Pancreas (tissue), 10 donors: ENCODE results near the gene TNFRSF1B. TPM values are rescaled to one million over a fixed set of nuclear protein-coding genes. Genes with fewer than 3 reads are reported as not detected.

ENCODE experiments used
- ATAC-seq, 4 donors: fragments of 200-7000 bp; cut with Tn5 transposase; one replicate each; pipeline versions ENCODE4 v1.8.0 to v1.9.1; 2020; ENCODE audit warnings: mild to moderate bottlenecking in 4 of 4, moderate library complexity in 4 of 4
- DNase-seq, 6 donors: peaks; one replicate each; pipeline ENCODE4 v3.0.0-alpha.2; 2020
- FAIRE-seq: peaks from 2 replicates; lab custom pipeline; 2012; peaks lifted over from hg19 to GRCh38; lab: Jason Lieb, UNC
- H3K27ac ChIP-seq, 4 donors: fragments of 200-600 bp; sonication (generic); 1 replicate in 3 of 4; 2 replicates in 1 of 4; pipeline versions ENCODE4 v1.5.0 to v1.8.0; 2020
- H3K27me3 ChIP-seq, 4 donors: fragments of 200-600 bp; one replicate each; pipeline ENCODE4 v1.8.0; 2021
- H3K36me3 ChIP-seq, 3 donors: fragments of 200-600 bp; sonication (generic) in 1 of 3; one replicate each; pipeline versions ENCODE4 v1.5.0 to v1.8.0; 2020 to 2021
- H3K4me1 ChIP-seq, 3 donors: fragments of 200-600 bp; one replicate each; pipeline ENCODE4 v1.8.0; 2021
- H3K4me3 ChIP-seq, 4 donors: fragments of 200-600 bp; sonication (generic) in 2 of 4; one replicate each; pipeline versions ENCODE4 v1.5.0 to v1.8.0; 2020 to 2021
- H3K9me3 ChIP-seq, 4 donors: fragments of 200-600 bp; one replicate each; pipeline ENCODE4 v1.8.0; 2021
- WGBS, 2 donors: extraction: QIAGEN DNeasy Blood & Tissue Kit; methylation state at CpG; one replicate each; pipeline ENCODE4 v1.1.7; 2013; 5-methylcytosine and 5-hydroxymethylcytosine counted together
- intact Hi-C, 3 donors: fragments of 100-400 bp; cut with DNase I; formaldehyde crosslinking; loops; one replicate each; pipeline versions ENCODE4 v1.11.1 to v1.14.2; 2022
- polyA plus RNA-seq, 2 donors: library from polyadenylated mRNA; stranded (reverse); fragments of 200-250 nt; gene quantifications; one replicate each; pipeline ENCODE4 v1.2.3, GENCODE V29; 2013
- total RNA-seq, 6 donors: library from RNA; stranded (reverse); fragmentation: NEBNext Ultra II Directional in 4 of 6; extraction: Animal tissue kit (Norgen Biotek cat#: 25700) in 4 of 6; gene quantifications; one replicate each; pipeline versions ENCODE4 v1.2.1 to v1.2.4, GENCODE V29; 2021 to 2023
- TF ChIP-seq, protein P1 (sequence below), 4 donors: fragments of 200-600 bp; sonication (generic) in 3 of 4; IDR thresholded peaks; one replicate each; pipeline versions ENCODE4 v1.5.0 to v1.8.0; 2021; ENCODE audit warnings: antibody characterized with exemption in 4 of 4
- donor health status: healthy with polysubstance abuse.
- donor health status: DM: no; HTN: no; CAD: no; lungs with moderate emphysema.
- donor health status: DM: no; HTN: no; CAD: no.
- donor health status: control.
- donor health status: control.
- donor health status: Bipolar disorder and iron deficiency.
- donor health status: DM: yes; HTN: yes; CAD: no.
- donor health status: DM: no; HTN: no; CAD: no.
- donor health status: DM: no; HTN: no; CAD: no.
- donor health status: DM: yes; HTN: yes; CAD: no.

The TNFRSF1B gene
- total and polyA plus RNA-seq, 8 donors, result 2.1 to 20.2 (median 4.4) TPM

DNA sequence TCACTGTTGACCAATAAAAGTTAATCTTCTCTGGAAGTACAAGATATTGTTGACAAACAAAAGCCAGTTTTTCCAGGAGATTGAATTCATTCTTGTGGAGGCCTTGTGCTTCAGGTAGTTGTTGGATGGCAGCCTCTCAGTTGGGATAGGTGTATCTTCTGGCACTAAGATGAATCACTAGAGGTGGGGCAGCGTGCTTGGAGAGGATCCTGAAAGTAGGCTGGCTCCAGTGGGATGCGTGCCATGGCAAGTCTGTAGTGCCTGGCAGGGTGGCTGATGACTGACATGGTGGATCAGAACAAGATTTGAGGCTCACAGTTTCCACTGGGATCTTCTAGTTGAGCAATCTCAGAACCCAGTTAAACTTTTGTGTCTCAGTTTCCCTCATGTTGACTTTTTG, 65.4 kb downstream of the TNFRSF1B start:
- intact Hi-C loops, result no loop called here

DNA sequence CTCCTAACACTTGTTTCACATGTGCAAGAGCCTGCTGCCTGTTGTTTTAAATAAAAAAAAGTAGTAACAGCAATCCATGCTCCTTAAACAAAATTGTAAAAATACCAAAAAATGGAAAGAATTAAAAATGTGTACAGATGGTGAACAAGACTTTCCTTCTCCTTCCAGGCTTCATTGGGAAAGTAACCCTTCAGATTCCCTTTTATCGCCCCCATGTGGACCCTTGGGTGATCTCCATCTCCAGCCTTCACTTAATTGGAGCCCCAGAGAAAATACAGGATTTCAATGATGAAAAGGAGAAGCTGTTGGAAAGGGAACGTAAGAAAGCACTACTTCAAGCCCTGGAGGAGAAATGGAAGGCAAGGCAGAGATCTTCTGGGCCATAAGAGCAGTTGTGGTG, 77.3 kb downstream of the TNFRSF1B start:
- TF ChIP-seq, protein P1, sequence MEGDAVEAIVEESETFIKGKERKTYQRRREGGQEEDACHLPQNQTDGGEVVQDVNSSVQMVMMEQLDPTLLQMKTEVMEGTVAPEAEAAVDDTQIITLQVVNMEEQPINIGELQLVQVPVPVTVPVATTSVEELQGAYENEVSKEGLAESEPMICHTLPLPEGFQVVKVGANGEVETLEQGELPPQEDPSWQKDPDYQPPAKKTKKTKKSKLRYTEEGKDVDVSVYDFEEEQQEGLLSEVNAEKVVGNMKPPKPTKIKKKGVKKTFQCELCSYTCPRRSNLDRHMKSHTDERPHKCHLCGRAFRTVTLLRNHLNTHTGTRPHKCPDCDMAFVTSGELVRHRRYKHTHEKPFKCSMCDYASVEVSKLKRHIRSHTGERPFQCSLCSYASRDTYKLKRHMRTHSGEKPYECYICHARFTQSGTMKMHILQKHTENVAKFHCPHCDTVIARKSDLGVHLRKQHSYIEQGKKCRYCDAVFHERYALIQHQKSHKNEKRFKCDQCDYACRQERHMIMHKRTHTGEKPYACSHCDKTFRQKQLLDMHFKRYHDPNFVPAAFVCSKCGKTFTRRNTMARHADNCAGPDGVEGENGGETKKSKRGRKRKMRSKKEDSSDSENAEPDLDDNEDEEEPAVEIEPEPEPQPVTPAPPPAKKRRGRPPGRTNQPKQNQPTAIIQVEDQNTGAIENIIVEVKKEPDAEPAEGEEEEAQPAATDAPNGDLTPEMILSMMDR (IDR thresholded peaks at IDR 0.05), result no peak
- Histone ChIP-seq H3K27me3 (no peaks in the 10 kb centered on the region), H3K9me3 (no peaks in the 10 kb centered on the region), H3K36me3 (peaks cover 0 to 35% (median 0%) of the 10 kb centered on the region in 3 donors), H3K4me3 (no peak overlapping the region), H3K4me1 (no peaks in the 10 kb centered on the region), H3K27ac (no peak overlapping the region)
- 62 to 71% methylated on average over 2 of the region's 2 CpGs for WGBS, 2 donors
- intact Hi-C loops, result no loop called here
- DNase-seq (no peak), FAIRE-seq (no peak), ATAC-seq (peak in 1 of 4 donors; percentile 36)

More for the DNA sequence above, 65.4 kb downstream of the TNFRSF1B start:
- no peak for FAIRE-seq
- Histone ChIP-seq H3K9me3 (no peaks in the 10 kb centered on the region), H3K4me3 (no peak overlapping the region), H3K27ac (peak overlapping the region in 1 of 4 donors; percentile 87), H3K27me3 (no peaks in the 10 kb centered on the region), H3K4me1 (peaks cover 6 to 17% (median 6%) of the 10 kb centered on the region in 3 donors), H3K36me3 (no peaks in the 10 kb centered on the region)
- TF ChIP-seq, protein P1 (IDR thresholded peaks at IDR 0.05), result no peak
- 77 to 98% methylated on average over 2 of the region's 2 CpGs for WGBS, 2 donors
- no peak for ATAC-seq
- no peak for DNase-seq

DNA sequence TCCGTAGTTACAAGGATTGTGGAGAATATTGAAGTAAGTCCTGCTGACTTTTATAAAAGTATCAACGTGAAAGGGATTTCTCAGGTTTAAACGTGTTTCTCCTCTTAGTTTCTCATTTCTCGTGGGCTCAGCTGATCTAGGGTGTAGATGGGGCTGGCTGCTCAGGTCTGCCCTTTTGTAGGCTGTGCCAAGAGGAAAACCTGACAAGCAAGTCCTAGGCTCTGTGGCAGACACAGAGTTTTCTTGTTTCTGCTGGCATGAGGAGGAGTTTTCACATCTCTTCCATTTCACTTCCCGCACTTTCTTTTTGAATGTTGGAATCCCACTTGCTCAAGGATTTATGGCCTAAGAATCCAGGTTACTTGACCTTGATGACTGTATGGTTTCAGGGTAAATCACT, 77.8 kb downstream of the TNFRSF1B start:
- peaks cover 0 to 40% (median under 1%) of the 10 kb centered on the region in 3 donors for H3K36me3 ChIP-seq
- intact Hi-C loops, result no loop called here
- FAIRE-seq, result no peak
- 69 to 76% methylated on average over 5 of the region's 5 CpGs for WGBS, 2 donors
- no peaks in the 10 kb centered on the region for H3K27me3 ChIP-seq
- TF ChIP-seq, protein P1 (IDR thresholded peaks at IDR 0.05), result no peak
- no peaks in the 10 kb centered on the region for H3K9me3 ChIP-seq
- no peak overlapping the region for H3K4me3 ChIP-seq
- H3K27ac ChIP-seq, result no peak overlapping the region
- H3K4me1 ChIP-seq, result no peaks in the 10 kb centered on the region
- ATAC-seq, result no peak
- no peak for DNase-seq

DNA sequence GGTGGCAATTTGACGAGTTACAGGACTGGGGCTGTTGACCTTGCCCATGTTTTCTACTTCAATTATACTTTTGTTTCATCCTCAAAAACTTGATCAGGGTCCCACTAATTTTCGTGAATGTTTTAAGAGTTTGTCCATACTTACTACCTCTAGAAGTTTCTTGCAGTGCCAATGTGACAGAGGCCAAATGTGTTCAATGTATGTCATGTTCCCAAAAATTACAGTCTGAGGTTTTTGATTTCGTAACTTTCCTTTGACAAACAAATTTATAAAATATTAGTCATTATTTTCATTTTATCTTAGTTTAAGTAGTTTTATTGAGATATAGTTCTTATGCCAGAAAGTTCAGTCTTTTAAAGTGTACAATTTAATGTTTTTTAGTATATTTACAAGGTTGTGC, 78.3 kb downstream of the TNFRSF1B start:
- no peak overlapping the region for H3K4me3 ChIP-seq
- TF ChIP-seq, protein P1 (IDR thresholded peaks at IDR 0.05), result no peak
- no peaks in the 10 kb centered on the region for H3K4me1 ChIP-seq
- H3K27me3 ChIP-seq, result no peaks in the 10 kb centered on the region
- no peaks in the 10 kb centered on the region for H3K9me3 ChIP-seq
- intact Hi-C loops, result no loop called here
- WGBS, 2 donors, result 84 to 92% methylated on average over 3 of the region's 3 CpGs
- peaks cover 0 to 45% (median 6%) of the 10 kb centered on the region in 3 donors for H3K36me3 ChIP-seq
- no peak overlapping the region for H3K27ac ChIP-seq
- DNase-seq, result no peak
- ATAC-seq, result no peak
- no peak for FAIRE-seq

DNA sequence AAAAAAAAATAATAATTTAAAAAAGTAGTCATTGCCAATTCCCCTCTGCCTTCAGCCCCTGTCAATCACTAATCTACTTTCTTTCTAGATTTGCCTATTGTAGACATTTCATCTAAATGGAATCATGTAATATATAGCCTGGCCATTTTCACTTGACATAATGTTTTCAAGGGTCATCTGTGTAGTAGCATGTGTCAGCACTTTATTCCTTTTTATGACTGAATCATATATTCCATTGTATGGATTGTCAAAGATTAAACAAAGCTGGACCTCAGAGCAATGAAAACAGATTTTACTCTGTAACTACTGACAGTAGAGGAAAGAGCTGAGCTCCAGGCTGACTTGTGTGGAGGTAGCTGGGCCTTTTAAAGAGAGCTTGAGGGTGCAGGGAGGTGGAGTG, 78.9 kb downstream of the TNFRSF1B start:
- Histone ChIP-seq H3K9me3 (no peaks in the 10 kb centered on the region), H3K36me3 (peaks cover 0 to 50% (median 6%) of the 10 kb centered on the region in 3 donors), H3K4me3 (no peak overlapping the region), H3K27me3 (no peaks in the 10 kb centered on the region), H3K27ac (no peak overlapping the region), H3K4me1 (no peaks in the 10 kb centered on the region)
- TF ChIP-seq, protein P1 (IDR thresholded peaks at IDR 0.05), result no peak
- DNase-seq (no peak), ATAC-seq (no peak), FAIRE-seq (no peak)
- intact Hi-C loops, result no loop called here
